Keratinocyte (primary cell): ENCODE measurements around the gene CHMP2A. TPM values are rescaled to one million over a fixed set of nuclear protein-coding genes. Genes with fewer than 3 reads are reported as not detected.

Experiments
- DNase-seq: peaks from one replicate; pipeline ENCODE4 v3.0.0-alpha.2; 2011; ENCODE audit warnings: low read depth, missing footprints, low spot score
- FAIRE-seq: peaks from 2 replicates; lab custom pipeline; 2011; peaks lifted over from hg19 to GRCh38; lab: Jason Lieb, UNC
- H2AFZ ChIP-seq: 2 replicates; pipeline ENCODE4 v1.6.0; 2012; ENCODE audit warnings: low read length, control low read depth, inconsistent platforms; ENCODE audit not compliant: control insufficient read depth
- H3K27ac ChIP-seq: 2 replicates; pipeline ENCODE4 v1.5.1; 2011; ENCODE audit warnings: low read length; ENCODE audit not compliant: control insufficient read depth, insufficient read depth
- H3K27me3 ChIP-seq: 3 replicates; pipeline ENCODE4 v1.6.0; 2011; ENCODE audit warnings: low read length; ENCODE audit not compliant: control insufficient read depth, insufficient read depth; ENCODE audit errors: extremely low read depth
- H3K36me3 ChIP-seq, 2 experiments: 2 replicates in 1 of 2; 3 replicates in 1 of 2; pipeline ENCODE4 v1.5.1; 2011; ENCODE audit warnings: low read length in 2 of 2, mild to moderate bottlenecking in 1 of 2; ENCODE audit not compliant: control insufficient read depth in 2 of 2, insufficient read depth in 2 of 2; ENCODE audit errors: extremely low read depth in 1 of 2
- H3K4me1 ChIP-seq: 3 replicates; pipeline ENCODE4 v1.5.1; 2011; ENCODE audit warnings: low read length; ENCODE audit not compliant: control insufficient read depth, insufficient read depth; ENCODE audit errors: extremely low read depth
- H3K4me2 ChIP-seq: 3 replicates; pipeline ENCODE4 v1.6.0; 2011; ENCODE audit warnings: low read depth, low read length; ENCODE audit not compliant: control insufficient read depth, insufficient read depth; ENCODE audit errors: extremely low read depth
- H3K4me3 ChIP-seq, 3 experiments: fragments of 200-600 bp in 1 of 3; sonication (generic) in 1 of 3; 2 replicates in 2 of 3; 3 replicates in 1 of 3; pipeline ENCODE4 v1.5.1; 2011 to 2016; ENCODE audit warnings: low read length in 3 of 3, mild to moderate bottlenecking in 3 of 3, control low read depth in 2 of 3, inconsistent platforms in 1 of 3, low read depth in 1 of 3, mixed read lengths in 1 of 3, mixed run types in 1 of 3, moderate library complexity in 1 of 3; ENCODE audit not compliant: control insufficient read depth in 2 of 3, insufficient read depth in 2 of 3; ENCODE audit errors: extremely low read depth in 1 of 3
- H3K79me2 ChIP-seq: 2 replicates; pipeline ENCODE4 v1.6.0; 2012; ENCODE audit warnings: low read length; ENCODE audit not compliant: control insufficient read depth, insufficient read depth
- H3K9ac ChIP-seq: 3 replicates; pipeline ENCODE4 v1.6.0; 2011; ENCODE audit warnings: low read length; ENCODE audit not compliant: control insufficient read depth, insufficient read depth; ENCODE audit errors: extremely low read depth
- H3K9me1 ChIP-seq: 3 replicates; pipeline ENCODE4 v1.6.0; 2011; ENCODE audit warnings: low read length; ENCODE audit not compliant: control insufficient read depth, insufficient read depth; ENCODE audit errors: extremely low read depth
- H3K9me3 ChIP-seq: 2 replicates; pipeline ENCODE4 v1.5.1; 2012; ENCODE audit warnings: low read depth, low read length; ENCODE audit not compliant: control insufficient read depth
- H4K20me1 ChIP-seq: 3 replicates; pipeline ENCODE4 v1.6.0; 2011; ENCODE audit warnings: low read length; ENCODE audit not compliant: control insufficient read depth, insufficient read depth; ENCODE audit errors: extremely low read depth
- CTCF ChIP-seq, 3 experiments: IDR thresholded peaks in 1 of 3; conservative IDR thresholded peaks in 1 of 3; optimal IDR thresholded peaks in 1 of 3; 2 replicates in 2 of 3; 3 replicates in 1 of 3; pipeline versions ENCODE3 to v1.5.1; 2011; ENCODE audit warnings: low read length in 3 of 3, mild to moderate bottlenecking in 3 of 3, moderate library complexity in 2 of 3, control low read depth in 1 of 3, inconsistent platforms in 1 of 3; ENCODE audit not compliant: insufficient read depth in 2 of 3; ENCODE audit errors: extremely low read depth in 1 of 3
- EZH2 ChIP-seq: IDR thresholded peaks from one replicate; pipeline ENCODE4 v1.6.1; 2012; ENCODE audit warnings: inconsistent platforms, mild to moderate bottlenecking, low read length, moderate library complexity
- dilution Hi-C: fragments of 300-500 bp; cut with MboI; formaldehyde crosslinking; loops from one replicate; pipeline ENCODE4 v1.7.0; 2020; ENCODE audit warnings: low sequenced_read_pairs; ENCODE audit not compliant: extremely low pct_ligation_motif_present
- polyA plus RNA-seq, 5 experiments: library from polyadenylated mRNA; depleted of rRNA in 3 of 5; stranded (reverse) in 3 of 5; stranded (forward) in 1 of 5; unstranded in 1 of 5; fragments of >200 nt; gene quantifications; 1 replicate in 1 of 5; 2 replicates in 3 of 5; 3 replicates in 1 of 5; pipeline versions ENCODE4 v1.2.1 to v1.2.3, GENCODE V29; 2011 to 2012; ENCODE audit warnings: missing spikeins in 2 of 5, low read depth in 1 of 5, low replicate concordance in 1 of 5

The CHMP2A gene
- polyA plus RNA-seq, 1 donor (not counting 4 experiments of a cell fraction or from before 2014, with no cell fraction given) = 115 TPM

- Histone ChIP-seq H4K20me1 (no peaks in the 10 kb centered on the region), H3K36me3 (peaks cover 15 to 17% of the 10 kb centered on the region in 2 experiments), H3K9me3 (no peaks in the 10 kb centered on the region), H3K4me1 (peaks cover 49% of the 10 kb centered on the region), H2AFZ (peak within 1 kb of the TSS; percentile 90), H3K9ac (peak within 1 kb of the TSS; percentile 98), H3K4me3 (peak within 1 kb of the TSS; percentile 95 to 98 (median 95)), H3K27me3 (peaks cover 3% of the 10 kb centered on the region), H3K27ac (peak within 1 kb of the TSS; percentile 96), H3K9me1 (no peaks in the 10 kb centered on the region), H3K4me2 (peak within 1 kb of the TSS; percentile 98), H3K79me2 (peaks cover 42% of the 10 kb centered on the region)
- dilution Hi-C loops = no loop called here
- TF ChIP-seq CTCF (optimal IDR thresholded peaks at IDR 0.05 in 1 of 3, IDR thresholded peaks at IDR 0.05 in 1 of 3, conservative IDR thresholded peaks at IDR 0.05 in 1 of 3; ENCODE audit: extremely low read depth in 1 of 3, insufficient read depth in 2 of 3, low read length in 3 of 3) (no peak), EZH2 (no peak)
- no peak for FAIRE-seq
- no peak for DNase-seq
Measured at GRCh38 chr19:58558066-58558622, 3.2 kb upstream of the CHMP2A start, which contains the start of gene UBE2M. UBE2M (minus strand) TSS chr19:58558611; CDS start chr19:58558381, 230 bp downstream.

- FAIRE-seq = no peak
- H3K4me2 ChIP-seq = peak overlapping the region; percentile 95
- H2AFZ ChIP-seq = no peak overlapping the region
- no peaks in the 10 kb centered on the region for H4K20me1 ChIP-seq
- H3K79me2 ChIP-seq = peaks cover 42% of the 10 kb centered on the region
- H3K9ac ChIP-seq = peak overlapping the region; percentile 98
- TF ChIP-seq EZH2 (no peak), CTCF (optimal IDR thresholded peaks at IDR 0.05 in 1 of 3, IDR thresholded peaks at IDR 0.05 in 1 of 3, conservative IDR thresholded peaks at IDR 0.05 in 1 of 3; ENCODE audit: extremely low read depth in 1 of 3, insufficient read depth in 2 of 3, low read length in 3 of 3) (no peak)
- H3K27me3 ChIP-seq = no peaks in the 10 kb centered on the region
- H3K9me1 ChIP-seq = no peaks in the 10 kb centered on the region
- H3K9me3 ChIP-seq = no peaks in the 10 kb centered on the region
- peak overlapping the region; percentile 93 to 98 (median 95) for H3K4me3 ChIP-seq
- H3K27ac ChIP-seq = peak overlapping the region; percentile 86
- peaks cover 42% of the 10 kb centered on the region for H3K4me1 ChIP-seq
- peaks cover 17% of the 10 kb centered on the region in 2 experiments for H3K36me3 ChIP-seq
- no peak for DNase-seq
- dilution Hi-C loops = no loop called here
Measured at GRCh38 chr19:58557221-58558065, 2.5 kb upstream of the CHMP2A start.
